Ovary (tissue), 10 donors: Measurements from ENCODE around the gene USP17L28. TPM values are rescaled to one million over a fixed set of nuclear protein-coding genes. Genes with fewer than 3 reads are reported as not detected.
"Not testable (repeated sequence)": the region's sequence is repeated elsewhere in the genome, so short reads cannot be mapped to it uniquely, and the experiment has no call there.

Experiments used
- DNase-seq, 5 donors: peaks; one replicate each; pipeline ENCODE4 v3.0.0-alpha.2; 2019 to 2020
- H3K27ac ChIP-seq, 2 donors: fragments of 200-600 bp; one replicate each; pipeline versions ENCODE4 v1.5.1 to v1.8.0; 2019 to 2022
- H3K27me3 ChIP-seq: fragments of 200-600 bp; one replicate; pipeline ENCODE4 v1.8.0; 2022
- H3K36me3 ChIP-seq: fragments of 200-600 bp; sonication (generic); one replicate; pipeline ENCODE4 v1.5.1; 2019
- H3K4me1 ChIP-seq: one replicate; pipeline ENCODE4 v1.8.1; 2013; ENCODE audit warnings: mild to moderate bottlenecking, moderate library complexity; ENCODE audit not compliant: insufficient read depth
- H3K4me3 ChIP-seq: fragments of 200-600 bp; sonication (generic); one replicate; pipeline ENCODE4 v1.5.1; 2017
- H3K9me3 ChIP-seq, 2 donors: fragments of 200-600 bp in 1 of 2; sonication (generic) in 1 of 2; one replicate each; pipeline versions ENCODE4 v1.5.1 to v1.8.1; 2013 to 2019; ENCODE audit warnings: mild to moderate bottlenecking in 1 of 2, moderate library complexity in 1 of 2
- WGBS, 3 donors: extraction: QIAGEN DNeasy Blood & Tissue Kit in 1 of 3; methylation state at CpG; one replicate each; pipeline versions ENCODE4 v1.1.5 to v1.1.7; 2013 to 2017; 5-methylcytosine and 5-hydroxymethylcytosine counted together
- intact Hi-C, 4 donors: fragments of 100-400 bp; cut with DNase I; formaldehyde crosslinking; loops; one replicate each; pipeline versions ENCODE4 v1.11.0 to v1.15.1; 2022 to 2023
- long read RNA-seq, 3 donors: library from polyadenylated mRNA in 2 of 3; unstranded in 2 of 3; transcript quantifications; one replicate each; pipeline ENCODE4 v2.0.0 and lab custom pipeline, GENCODE V29; 2021 to 2026
- polyA plus RNA-seq, 2 donors: library from polyadenylated mRNA; stranded (reverse); fragments of 200-250 nt in 1 of 2; fragments of 350-450 nt in 1 of 2; fragmentation: Illumina TruSeq in 1 of 2; extraction: RNeasy Lipid Tissue Mini Kit (QIAGEN cat#74804) in 1 of 2; gene quantifications; one replicate each; pipeline ENCODE4 v1.2.3, GENCODE V29; 2013 to 2014
- total RNA-seq, 7 donors: library from RNA; depleted of rRNA in 2 of 7; stranded (reverse); fragments of >200 nt in 2 of 7; fragmentation: NEBNext Ultra II Directional in 3 of 7; extraction: Animal tissue kit (Norgen Biotek cat#: 25700) in 3 of 7; gene quantifications; one replicate each; pipeline versions ENCODE4 v1.1.0 to v1.2.4, GENCODE V29; 2016 to 2023
- donor health status: DM: no; HTN: no; CAD: no; lungs with moderate emphysema.
- donor health status: DM: no; HTN: no; CAD: no.
- donor health status: Bipolar disorder and iron deficiency.
- donor health status: DM: yes; HTN: yes; CAD: no.
- donor health status: DM: no; HTN: no; CAD: no.
- donor health status: DM: yes; HTN: yes; CAD: no.

Gene USP17L28
- total RNA-seq, result not detected
- polyA plus RNA-seq, result not detected
- long read RNA-seq, donor 1, result 0 reads
- long read RNA-seq, donor 2, result 0 reads
- long read RNA-seq, donor 3, result 0 reads

GRCh38 chr4:9348593-9348992, at the start of gene USP17L28:
USP17L28 (plus strand) TSS chr4:9348893; CDS start chr4:9348893, 0 bp downstream.
- H3K36me3 ChIP-seq, H3K4me1 ChIP-seq: not testable (repeated sequence)
- WGBS, 3 donors, result no CpG with 5 or more reads among the region's 15 CpGs

GRCh38 chr4:9324191-9324590, 24.5 kb upstream of the USP17L28 start:
- H3K27ac ChIP-seq, H3K4me3 ChIP-seq, intact Hi-C loops, DNase-seq, H3K36me3 ChIP-seq, H3K9me3 ChIP-seq, H3K27me3 ChIP-seq, H3K4me1 ChIP-seq: not testable (repeated sequence)
- WGBS, 3 donors, result 83 to 84% (median 83%) methylated on average over 1 to 6 of the region's 13 CpGs

More at GRCh38 chr4:9348593-9348992, at the start of gene USP17L28:
- intact Hi-C loops, DNase-seq, H3K27ac ChIP-seq, H3K9me3 ChIP-seq, H3K4me3 ChIP-seq, H3K27me3 ChIP-seq: not testable (repeated sequence)

GRCh38 chr4:9324865-9325264, 23.8 kb upstream of the USP17L28 start, which contains the start of gene USP17L24:
USP17L24 (plus strand) TSS chr4:9325165; CDS start chr4:9325165, 0 bp downstream.
- H3K27me3 ChIP-seq, DNase-seq, H3K4me1 ChIP-seq, H3K4me3 ChIP-seq, H3K36me3 ChIP-seq, intact Hi-C loops, H3K9me3 ChIP-seq, H3K27ac ChIP-seq: not testable (repeated sequence)
- WGBS, 3 donors, result no CpG with 5 or more reads among the region's 15 CpGs

GRCh38 chr4:9329611-9330010, 19.1 kb upstream of the USP17L28 start, which contains the start of gene USP17L25:
USP17L25 (plus strand) TSS chr4:9329911; CDS start chr4:9329911, 0 bp downstream.
- DNase-seq, H3K27me3 ChIP-seq, H3K9me3 ChIP-seq, H3K4me1 ChIP-seq, H3K4me3 ChIP-seq, intact Hi-C loops, H3K27ac ChIP-seq, H3K36me3 ChIP-seq: not testable (repeated sequence)
- WGBS, 3 donors, result no CpG with 5 or more reads among the region's 15 CpGs

GRCh38 chr4:9334358-9334757, 14.3 kb upstream of the USP17L28 start, which contains the start of gene USP17L26:
USP17L26 (plus strand) TSS chr4:9334658; CDS start chr4:9334658, 0 bp downstream.
- H3K27me3 ChIP-seq, H3K36me3 ChIP-seq, DNase-seq, H3K4me3 ChIP-seq, H3K27ac ChIP-seq, intact Hi-C loops, H3K4me1 ChIP-seq, H3K9me3 ChIP-seq: not testable (repeated sequence)
- WGBS, 3 donors, result no CpG with 5 or more reads among the region's 15 CpGs

GRCh38 chr4:9339103-9339502, 9.6 kb upstream of the USP17L28 start, which contains the start of gene USP17L5:
USP17L5 (plus strand) TSS chr4:9339403; CDS start chr4:9339403, 0 bp downstream.
- WGBS, 3 donors, result no CpG with 5 or more reads among the region's 15 CpGs
- H3K4me3 ChIP-seq, H3K27me3 ChIP-seq, H3K9me3 ChIP-seq, DNase-seq, H3K4me1 ChIP-seq, H3K36me3 ChIP-seq, H3K27ac ChIP-seq, intact Hi-C loops: not testable (repeated sequence)

- H3K27me3 ChIP-seq, intact Hi-C loops, H3K27ac ChIP-seq, DNase-seq, H3K4me3 ChIP-seq, H3K4me1 ChIP-seq, H3K36me3 ChIP-seq, H3K9me3 ChIP-seq: not testable (repeated sequence)
- no CpG with 5 or more reads among the region's 15 CpGs for WGBS, 3 donors
Observed at GRCh38 chr4:9343848-9344247, 4.8 kb upstream of the USP17L28 start, which contains the start of gene USP17L27. USP17L27 (plus strand) TSS chr4:9344148; CDS start chr4:9344148, 0 bp downstream.

GRCh38 chr4:9350866-9351265, 2.2 kb downstream of the USP17L28 start:
- WGBS, 3 donors, result no CpG with 5 or more reads among the region's 18 CpGs
- intact Hi-C loops, result not testable (repeated sequence)

GRCh38 chr4:9353338-9353737, 4.6 kb downstream of the USP17L28 start, which contains the start of gene USP17L29:
USP17L29 (plus strand) TSS chr4:9353638; CDS start chr4:9353638, 0 bp downstream.
- H3K27me3 ChIP-seq, intact Hi-C loops, H3K36me3 ChIP-seq, H3K4me3 ChIP-seq, H3K4me1 ChIP-seq, DNase-seq, H3K9me3 ChIP-seq, H3K27ac ChIP-seq: not testable (repeated sequence)
- no CpG with 5 or more reads among the region's 15 CpGs for WGBS, 3 donors

More at GRCh38 chr4:9350866-9351265, 2.2 kb downstream of the USP17L28 start:
- H3K27ac ChIP-seq, H3K4me1 ChIP-seq, H3K36me3 ChIP-seq, DNase-seq, H3K9me3 ChIP-seq, H3K4me3 ChIP-seq, H3K27me3 ChIP-seq: not testable (repeated sequence)

GRCh38 chr4:9362829-9363228, 14.1 kb downstream of the USP17L28 start, which contains the start of gene USP17L30:
USP17L30 (plus strand) TSS chr4:9363129; CDS start chr4:9363129, 0 bp downstream.
- intact Hi-C loops, result not testable (repeated sequence)

GRCh38 chr4:9379881-9380280, 31.2 kb downstream of the USP17L28 start:
- H3K27me3 ChIP-seq, intact Hi-C loops, H3K4me1 ChIP-seq, H3K36me3 ChIP-seq, H3K4me3 ChIP-seq, H3K27ac ChIP-seq, H3K9me3 ChIP-seq, DNase-seq: not testable (repeated sequence)
- WGBS, 3 donors, result 31 to 54% (median 53%) methylated on average over 1 of the region's 1 CpG

More at GRCh38 chr4:9362829-9363228, 14.1 kb downstream of the USP17L28 start, which contains the start of gene USP17L30:
- not testable (repeated sequence) for H3K36me3 ChIP-seq, H3K27me3 ChIP-seq, DNase-seq, H3K9me3 ChIP-seq, H3K4me1 ChIP-seq, H3K4me3 ChIP-seq, H3K27ac ChIP-seq
- no CpG with 5 or more reads among the region's 15 CpGs for WGBS, 3 donors

GRCh38 chr4:9381012-9381534, 32.4 kb downstream of the USP17L28 start:
- H3K27me3 ChIP-seq, intact Hi-C loops, H3K36me3 ChIP-seq, H3K4me1 ChIP-seq, H3K27ac ChIP-seq, H3K9me3 ChIP-seq: not testable (repeated sequence)
- 20 to 34% (median 27%) methylated on average over 34 to 36 of the region's 36 CpGs for WGBS, 3 donors
- DNase-seq, result peak; percentile 14 to 66 (median 57)
- peak overlapping the region; percentile 22 for H3K4me3 ChIP-seq
